PFSK-1 (cell line): ENCODE measurements around the gene CREB3L1.

ENCODE experiments used
- POLR2AphosphoS5 ChIP-seq: IDR thresholded peaks from 2 replicates; pipeline ENCODE4 v1.6.1; 2012; ENCODE audit warnings: low read depth, mild to moderate bottlenecking, control low read depth, low read length, moderate library complexity
- REST ChIP-seq, 2 experiments: IDR thresholded peaks; 2 replicates each; pipeline versions ENCODE4 v1.6.1 to v1.8.0; 2011 to 2012; ENCODE audit warnings: low read depth in 2 of 2, low read length in 2 of 2, control low read depth in 1 of 2, inconsistent platforms in 1 of 2, mild to moderate bottlenecking in 1 of 2, moderate library complexity in 1 of 2; ENCODE audit not compliant: insufficient read depth in 1 of 2
- SIN3A ChIP-seq: IDR thresholded peaks from 2 replicates; pipeline ENCODE4 v1.6.1; 2012; ENCODE audit warnings: mild to moderate bottlenecking, low read length, moderate library complexity, borderline replicate concordance; ENCODE audit not compliant: insufficient read depth
- TAF1 ChIP-seq: IDR thresholded peaks from 2 replicates; pipeline ENCODE4 v1.6.1; 2012; ENCODE audit warnings: low read length, control low read depth, borderline replicate concordance; ENCODE audit not compliant: insufficient read depth

- TF ChIP-seq POLR2AphosphoS5 (no peak), REST (IDR thresholded peaks at IDR 0.05; ENCODE audit: insufficient read depth in 1 of 2, low read depth in 2 of 2, low read length in 2 of 2) (no peak), SIN3A (no peak), TAF1 (no peak)
Measured at GRCh38 chr11:46263120-46263519, 14.3 kb upstream of the CREB3L1 start.
